ENCODE measurements around the gene VPS39. TPM values are rescaled to one million over a fixed set of nuclear protein-coding genes. Genes with fewer than 3 reads are reported as not detected.

VPS39 gene
- total and polyA plus RNA-seq, 2 donors (not counting 1 experiment from before 2014, with no cell fraction given) = 53.7 to 55.5 TPM

DNA sequence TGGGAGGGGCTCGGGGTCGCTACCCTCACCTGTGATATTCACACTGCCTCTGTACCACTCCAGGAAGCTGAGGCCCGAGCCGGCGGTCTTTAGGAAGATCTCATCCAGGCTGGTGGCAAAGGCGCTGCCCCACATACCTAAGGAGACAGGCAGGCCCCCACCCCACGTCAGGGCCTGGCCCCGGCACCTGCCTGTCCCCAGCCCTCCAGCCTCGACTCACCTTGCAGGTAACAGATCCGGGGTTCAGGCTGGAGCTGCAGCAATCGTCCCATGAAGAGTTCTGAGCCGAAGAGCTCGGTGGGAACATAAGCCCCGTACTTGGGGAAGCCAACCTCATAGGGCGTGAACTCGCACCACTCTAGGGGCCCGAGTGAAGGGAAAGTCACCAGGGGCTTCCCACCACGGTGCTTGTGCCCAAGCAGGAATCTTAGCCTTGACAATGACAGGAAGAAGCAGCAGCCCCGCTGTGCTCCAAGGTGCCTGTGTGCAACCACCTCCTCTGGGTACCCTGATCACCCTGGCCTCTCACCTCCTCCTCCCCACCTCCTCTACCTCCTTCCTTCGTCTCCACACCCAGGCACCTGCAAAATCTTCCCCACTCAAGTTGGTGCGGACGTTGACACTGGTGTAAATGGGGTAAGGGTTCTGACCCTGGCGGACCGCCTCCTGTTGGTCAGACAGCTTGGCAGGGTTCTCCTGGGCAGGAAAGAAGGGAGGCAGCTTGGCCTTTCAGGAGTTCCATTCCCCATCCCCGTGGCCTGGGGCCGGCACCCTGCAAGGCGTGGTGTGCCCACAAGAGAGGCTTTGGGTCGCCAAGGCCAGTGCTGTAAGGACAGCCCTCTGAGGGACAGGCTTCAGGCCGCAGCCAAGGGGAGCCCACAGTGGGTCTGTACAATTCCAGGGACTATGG lies 62.3 kb downstream of the VPS39 start:
- H3K27me3 ChIP-seq (ENCODE audit: control insufficient read depth, insufficient read depth, low read length) = peaks cover 11% of the 10 kb centered on the region
- no peak overlapping the region for H3K27ac ChIP-seq (ENCODE audit: insufficient read depth, low read length)
- no peaks in the 10 kb centered on the region for H3K9me3 ChIP-seq (ENCODE audit: control insufficient read depth, insufficient read depth, low read depth, low read length)
- H4K20me1 ChIP-seq (ENCODE audit: control insufficient read depth, extremely low read depth, insufficient read depth, low read length) = no peaks in the 10 kb centered on the region
- no peak overlapping the region for H3K9ac ChIP-seq (ENCODE audit: insufficient read depth, low read length)
- H3K4me2 ChIP-seq (ENCODE audit: extremely low read depth, insufficient read depth, low read length) = no peak overlapping the region
- no peaks in the 10 kb centered on the region for H3K36me3 ChIP-seq (ENCODE audit: control insufficient read depth, insufficient read depth, low read length)
- no peaks in the 10 kb centered on the region for H3K4me1 ChIP-seq (ENCODE audit: control insufficient read depth, extremely low read depth, insufficient read depth, low read length)
- H2AFZ ChIP-seq (ENCODE audit: low read length) = no peak overlapping the region
- no peak for DNase-seq (ENCODE audit: low read depth in 2 of 2)
- no peaks in the 10 kb centered on the region for H3K79me2 ChIP-seq (ENCODE audit: control insufficient read depth, insufficient read depth, low read length)
- TF ChIP-seq EZH2 (IDR thresholded peaks at IDR 0.05; ENCODE audit: low read length, missing control alignments) = no peak
- TF ChIP-seq, protein P1, sequence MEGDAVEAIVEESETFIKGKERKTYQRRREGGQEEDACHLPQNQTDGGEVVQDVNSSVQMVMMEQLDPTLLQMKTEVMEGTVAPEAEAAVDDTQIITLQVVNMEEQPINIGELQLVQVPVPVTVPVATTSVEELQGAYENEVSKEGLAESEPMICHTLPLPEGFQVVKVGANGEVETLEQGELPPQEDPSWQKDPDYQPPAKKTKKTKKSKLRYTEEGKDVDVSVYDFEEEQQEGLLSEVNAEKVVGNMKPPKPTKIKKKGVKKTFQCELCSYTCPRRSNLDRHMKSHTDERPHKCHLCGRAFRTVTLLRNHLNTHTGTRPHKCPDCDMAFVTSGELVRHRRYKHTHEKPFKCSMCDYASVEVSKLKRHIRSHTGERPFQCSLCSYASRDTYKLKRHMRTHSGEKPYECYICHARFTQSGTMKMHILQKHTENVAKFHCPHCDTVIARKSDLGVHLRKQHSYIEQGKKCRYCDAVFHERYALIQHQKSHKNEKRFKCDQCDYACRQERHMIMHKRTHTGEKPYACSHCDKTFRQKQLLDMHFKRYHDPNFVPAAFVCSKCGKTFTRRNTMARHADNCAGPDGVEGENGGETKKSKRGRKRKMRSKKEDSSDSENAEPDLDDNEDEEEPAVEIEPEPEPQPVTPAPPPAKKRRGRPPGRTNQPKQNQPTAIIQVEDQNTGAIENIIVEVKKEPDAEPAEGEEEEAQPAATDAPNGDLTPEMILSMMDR (conservative IDR thresholded peaks at IDR 0.05 in 1 of 2, IDR thresholded peaks at IDR 0.05 in 1 of 2; ENCODE audit: low read depth in 1 of 2, low read length in 2 of 2) = no peak
- H3K4me3 ChIP-seq (replicated peaks in 1 of 4; ENCODE audit: control extremely low read depth in 1 of 4, insufficient read depth in 1 of 4, low read depth in 3 of 4, low read length in 4 of 4) = no peak overlapping the region

DNA sequence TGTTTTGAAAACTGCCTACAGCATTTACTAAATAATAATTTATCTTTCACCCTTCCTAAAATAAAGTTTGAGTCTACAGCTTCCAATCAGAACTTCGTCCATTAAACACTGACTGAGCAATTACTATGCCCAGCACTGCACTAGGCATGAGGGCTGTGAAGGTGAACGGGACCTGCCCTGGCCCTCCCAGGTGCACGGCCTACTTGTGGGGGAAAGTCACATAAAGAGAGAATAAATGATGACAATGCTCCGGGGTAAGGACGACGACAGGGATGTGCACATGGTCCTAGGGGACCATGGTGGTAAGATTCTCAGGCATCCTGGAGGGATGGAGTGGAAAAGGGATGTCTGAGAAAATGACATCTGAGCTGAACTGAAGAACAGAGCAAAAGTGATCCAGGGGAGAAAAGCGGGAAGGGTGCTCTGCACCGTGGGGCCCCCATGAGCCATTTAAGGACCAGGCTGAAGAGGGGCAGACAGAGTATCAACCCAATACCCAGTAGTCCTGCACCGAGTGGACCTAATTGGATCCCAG lies 63.2 kb downstream of the VPS39 start:
- H3K4me2 ChIP-seq (ENCODE audit: extremely low read depth, insufficient read depth, low read length) = no peak overlapping the region
- H3K4me1 ChIP-seq (ENCODE audit: control insufficient read depth, extremely low read depth, insufficient read depth, low read length) = no peaks in the 10 kb centered on the region
- no peak overlapping the region for H3K9ac ChIP-seq (ENCODE audit: insufficient read depth, low read length)
- H3K9me3 ChIP-seq (ENCODE audit: control insufficient read depth, insufficient read depth, low read depth, low read length) = no peaks in the 10 kb centered on the region
- H3K27me3 ChIP-seq (ENCODE audit: control insufficient read depth, insufficient read depth, low read length) = peaks cover 17% of the 10 kb centered on the region
- H3K4me3 ChIP-seq (replicated peaks in 1 of 4; ENCODE audit: control extremely low read depth in 1 of 4, insufficient read depth in 1 of 4, low read depth in 3 of 4, low read length in 4 of 4) = no peak overlapping the region
- no peaks in the 10 kb centered on the region for H3K36me3 ChIP-seq (ENCODE audit: control insufficient read depth, insufficient read depth, low read length)
- no peaks in the 10 kb centered on the region for H4K20me1 ChIP-seq (ENCODE audit: control insufficient read depth, extremely low read depth, insufficient read depth, low read length)
- no peak overlapping the region for H2AFZ ChIP-seq (ENCODE audit: low read length)
- TF ChIP-seq, protein P1 (conservative IDR thresholded peaks at IDR 0.05 in 1 of 2, IDR thresholded peaks at IDR 0.05 in 1 of 2; ENCODE audit: low read depth in 1 of 2, low read length in 2 of 2) = no peak
- TF ChIP-seq EZH2 (IDR thresholded peaks at IDR 0.05; ENCODE audit: low read length, missing control alignments) = no peak
- no peak overlapping the region for H3K27ac ChIP-seq (ENCODE audit: insufficient read depth, low read length)
- no peaks in the 10 kb centered on the region for H3K79me2 ChIP-seq (ENCODE audit: control insufficient read depth, insufficient read depth, low read length)
- no peak for DNase-seq (ENCODE audit: low read depth in 2 of 2)

DNA sequence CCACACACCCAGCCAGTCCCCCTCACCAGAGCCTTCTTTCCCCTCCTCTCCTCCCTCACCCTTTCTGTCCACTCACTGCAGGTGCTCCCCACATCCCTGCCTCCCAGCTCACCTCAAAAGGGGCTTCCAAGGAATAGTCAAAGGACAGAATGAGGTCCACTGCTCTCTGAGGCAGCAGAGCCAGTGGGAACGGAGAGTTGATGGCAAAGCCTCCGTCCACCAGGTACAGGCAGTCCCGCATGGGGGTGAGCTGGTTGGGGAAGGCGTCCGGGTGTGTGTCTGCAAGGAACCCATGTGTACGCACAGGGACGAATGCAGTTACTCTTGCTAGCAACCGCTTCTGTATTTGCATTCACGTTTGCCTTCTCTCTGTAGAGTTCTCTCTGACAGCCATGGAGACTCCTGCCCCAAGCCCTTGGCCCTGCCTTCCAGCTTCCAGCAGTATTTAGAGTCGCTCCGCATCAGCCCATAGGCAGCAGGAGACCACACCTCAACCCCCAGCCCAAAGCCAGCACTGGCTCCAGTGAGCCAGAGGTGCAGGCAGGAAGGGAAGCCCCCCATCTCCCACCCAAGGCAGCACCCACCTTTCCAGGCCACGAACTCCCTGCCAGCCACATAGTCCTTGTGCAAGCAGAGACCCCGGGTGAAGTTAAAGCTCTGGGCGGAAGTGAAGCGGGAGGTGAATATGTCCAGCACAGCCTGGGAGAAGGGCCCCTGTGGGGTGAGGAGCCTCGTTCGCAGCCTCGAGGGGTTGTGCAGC lies 64.1 kb downstream of the VPS39 start:
- H3K36me3 ChIP-seq (ENCODE audit: control insufficient read depth, insufficient read depth, low read length) = no peaks in the 10 kb centered on the region
- DNase-seq (ENCODE audit: low read depth in 2 of 2) = no peak
- H3K79me2 ChIP-seq (ENCODE audit: control insufficient read depth, insufficient read depth, low read length) = no peaks in the 10 kb centered on the region
- no peak overlapping the region for H3K4me3 ChIP-seq (replicated peaks in 1 of 4; ENCODE audit: control extremely low read depth in 1 of 4, insufficient read depth in 1 of 4, low read depth in 3 of 4, low read length in 4 of 4)
- H2AFZ ChIP-seq (ENCODE audit: low read length) = no peak overlapping the region
- H3K4me1 ChIP-seq (ENCODE audit: control insufficient read depth, extremely low read depth, insufficient read depth, low read length) = no peaks in the 10 kb centered on the region
- H3K27ac ChIP-seq (ENCODE audit: insufficient read depth, low read length) = no peak overlapping the region
- no peaks in the 10 kb centered on the region for H3K9me3 ChIP-seq (ENCODE audit: control insufficient read depth, insufficient read depth, low read depth, low read length)
- H3K4me2 ChIP-seq (ENCODE audit: extremely low read depth, insufficient read depth, low read length) = no peak overlapping the region
- peaks cover 15% of the 10 kb centered on the region for H3K27me3 ChIP-seq (ENCODE audit: control insufficient read depth, insufficient read depth, low read length)
- H3K9ac ChIP-seq (ENCODE audit: insufficient read depth, low read length) = no peak overlapping the region
- H4K20me1 ChIP-seq (ENCODE audit: control insufficient read depth, extremely low read depth, insufficient read depth, low read length) = no peaks in the 10 kb centered on the region
- no peak for TF ChIP-seq EZH2 (IDR thresholded peaks at IDR 0.05; ENCODE audit: low read length, missing control alignments)
- TF ChIP-seq, protein P1 (conservative IDR thresholded peaks at IDR 0.05 in 1 of 2, IDR thresholded peaks at IDR 0.05 in 1 of 2; ENCODE audit: low read depth in 1 of 2, low read length in 2 of 2) = no peak

All from fibroblast of lung (primary cell).